HUES6 (cell line): Measurements from ENCODE around the gene FHOD3.

Experiments used
- H3K27ac ChIP-seq: 2 replicates; pipeline ENCODE4 v1.7.0; 2013; ENCODE audit warnings: low read depth, mild to moderate bottlenecking, low read length, inconsistent platforms
- H3K27me3 ChIP-seq: 2 replicates; pipeline ENCODE4 v1.6.1; 2013; ENCODE audit warnings: low read length; ENCODE audit not compliant: control insufficient read depth, insufficient read depth
- H3K36me3 ChIP-seq: 2 replicates; pipeline ENCODE4 v1.6.1; 2013; ENCODE audit warnings: low read length; ENCODE audit not compliant: control insufficient read depth, insufficient read depth
- H3K4me1 ChIP-seq: 2 replicates; pipeline ENCODE4 v1.6.1; 2013; ENCODE audit warnings: low read length; ENCODE audit not compliant: control insufficient read depth, insufficient read depth
- H3K4me3 ChIP-seq: 2 replicates; pipeline ENCODE4 v1.5.1; 2013; ENCODE audit warnings: low read depth, low read length
- H3K9ac ChIP-seq: one replicate; pipeline ENCODE4 v1.6.1; 2013; ENCODE audit warnings: mild to moderate bottlenecking, low read length
- H3K9me3 ChIP-seq: 2 replicates; pipeline ENCODE4 v1.6.1; 2013; ENCODE audit warnings: low read depth, low read length; ENCODE audit not compliant: control insufficient read depth, insufficient read depth

FHOD3 gene

DNA sequence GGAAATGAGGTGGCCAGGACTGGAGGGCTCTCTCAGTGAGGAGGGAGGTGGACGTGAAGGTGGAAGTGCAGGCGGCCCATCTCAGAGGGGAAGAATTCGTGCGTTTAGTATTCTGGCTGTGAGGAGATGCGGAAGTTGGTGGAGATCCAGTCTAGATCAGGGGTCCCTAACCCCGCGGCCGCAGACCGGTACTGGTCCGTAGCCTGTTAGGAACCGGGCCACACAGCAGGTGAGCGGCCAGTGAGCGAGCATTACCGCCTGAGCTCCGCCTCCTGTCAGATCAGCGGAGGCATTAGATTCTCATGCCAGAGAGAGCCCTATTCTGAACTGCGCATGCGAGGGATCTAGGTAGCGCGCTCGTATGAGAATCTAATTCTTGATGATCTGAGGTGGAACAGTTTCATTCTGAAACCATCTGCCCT, 1.6 kb upstream of the FHOD3 start:
- Histone ChIP-seq H3K36me3 (no peaks in the 10 kb centered on the region), H3K27me3 (peaks cover 82% of the 10 kb centered on the region), H3K9ac (no peak overlapping the region), H3K4me3 (peak overlapping the region; percentile 43), H3K4me1 (0 out of 2 replicates have a peak, but pooled peaks cover 3% of the 10 kb centered on the region), H3K9me3 (no peaks in the 10 kb centered on the region), H3K27ac (no peak overlapping the region)

GRCh38 chr18:36296650-36297416, 680 bp upstream of the FHOD3 start:
- Histone ChIP-seq H3K27me3 (peaks cover 88% of the 10 kb centered on the region), H3K36me3 (no peaks in the 10 kb centered on the region), H3K27ac (no peak overlapping the region), H3K4me1 (0 out of 2 replicates have a peak, but pooled peaks cover 3% of the 10 kb centered on the region), H3K9me3 (no peaks in the 10 kb centered on the region), H3K4me3 (peak overlapping the region; percentile 79), H3K9ac (no peak overlapping the region)

DNA sequence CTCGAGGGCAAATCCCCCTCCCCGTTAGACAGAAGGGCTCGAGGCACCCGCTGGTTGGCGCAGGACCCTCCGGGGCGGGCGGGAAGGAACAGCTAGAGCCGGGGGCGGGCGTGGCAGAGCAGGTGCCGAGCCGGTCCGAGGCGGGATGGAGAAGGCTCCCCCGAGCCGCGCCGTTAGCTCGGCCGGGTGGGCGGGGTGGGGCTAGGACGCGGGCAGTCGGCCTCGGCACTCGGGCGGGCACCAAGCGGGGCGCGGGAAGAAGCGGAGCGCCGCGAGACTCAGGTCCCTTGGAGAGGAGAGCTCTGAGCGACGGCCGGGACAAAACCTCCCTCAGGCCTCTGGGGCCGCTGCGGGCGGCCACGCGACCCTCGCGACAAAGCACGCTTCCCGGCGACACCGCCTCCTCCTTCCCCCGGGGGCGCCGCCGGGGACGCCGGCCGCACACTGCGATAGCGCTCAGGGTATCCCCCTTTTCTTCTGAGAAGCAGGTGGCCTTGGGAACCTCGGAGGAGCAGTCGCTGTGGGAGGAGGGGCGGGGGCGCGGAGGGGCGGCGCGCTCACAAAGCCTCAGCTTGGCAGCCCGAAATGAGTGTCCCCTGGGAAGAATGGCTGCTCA, 721 bp downstream of the FHOD3 start:
- Histone ChIP-seq H3K9me3 (no peaks in the 10 kb centered on the region), H3K36me3 (no peaks in the 10 kb centered on the region), H3K4me1 (0 out of 2 replicates have a peak, but pooled peaks cover 3% of the 10 kb centered on the region), H3K27me3 (peaks cover 80% of the 10 kb centered on the region), H3K9ac (no peak overlapping the region), H3K4me3 (peak overlapping the region; percentile 80), H3K27ac (no peak overlapping the region)

DNA sequence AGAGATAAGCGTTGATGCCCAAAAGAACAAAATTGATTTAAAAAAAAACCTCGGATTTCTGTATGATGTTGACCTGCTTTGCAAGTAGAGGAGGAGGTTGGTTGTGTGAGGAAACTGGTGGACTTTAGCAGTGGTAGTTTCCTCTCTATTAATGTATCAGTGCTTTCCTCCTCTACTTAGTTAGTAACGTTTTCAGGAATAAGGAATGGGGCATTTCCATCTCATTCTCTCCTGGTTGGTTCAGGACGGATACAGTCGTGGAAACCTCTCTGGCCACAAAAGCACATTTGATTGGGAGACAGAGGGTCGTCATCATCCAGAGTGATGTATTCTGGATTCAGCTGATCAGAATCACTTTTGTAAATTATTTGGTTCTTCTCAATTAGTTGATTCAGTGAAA, 1.5 kb downstream of the FHOD3 start:
- H3K9me3 ChIP-seq, result no peaks in the 10 kb centered on the region
- no peaks in the 10 kb centered on the region for H3K36me3 ChIP-seq
- no peak overlapping the region for H3K9ac ChIP-seq
- peak overlapping the region; percentile 80 for H3K4me3 ChIP-seq
- peaks cover 73% of the 10 kb centered on the region for H3K27me3 ChIP-seq
- no peak overlapping the region for H3K27ac ChIP-seq
- 0 out of 2 replicates have a peak, but pooled peaks cover 3% of the 10 kb centered on the region for H3K4me1 ChIP-seq

- no peak overlapping the region for H3K9ac ChIP-seq
- no peak overlapping the region for H3K4me3 ChIP-seq
- 0 out of 2 replicates have a peak, but pooled peaks cover 3% of the 10 kb centered on the region for H3K4me1 ChIP-seq
- H3K36me3 ChIP-seq, result no peaks in the 10 kb centered on the region
- H3K27ac ChIP-seq, result no peak overlapping the region
- peaks cover 61% of the 10 kb centered on the region for H3K27me3 ChIP-seq
- H3K9me3 ChIP-seq, result no peaks in the 10 kb centered on the region
Measured at GRCh38 chr18:36300211-36300610, 2.7 kb downstream of the FHOD3 start.

GRCh38 chr18:36301884-36302283, 4.4 kb downstream of the FHOD3 start:
- H3K36me3 ChIP-seq, result no peaks in the 10 kb centered on the region
- no peak overlapping the region for H3K27ac ChIP-seq
- no peak overlapping the region for H3K9ac ChIP-seq
- peaks cover 54% of the 10 kb centered on the region for H3K27me3 ChIP-seq
- no peaks in the 10 kb centered on the region for H3K4me1 ChIP-seq
- no peak overlapping the region for H3K4me3 ChIP-seq
- H3K9me3 ChIP-seq, result no peaks in the 10 kb centered on the region

DNA sequence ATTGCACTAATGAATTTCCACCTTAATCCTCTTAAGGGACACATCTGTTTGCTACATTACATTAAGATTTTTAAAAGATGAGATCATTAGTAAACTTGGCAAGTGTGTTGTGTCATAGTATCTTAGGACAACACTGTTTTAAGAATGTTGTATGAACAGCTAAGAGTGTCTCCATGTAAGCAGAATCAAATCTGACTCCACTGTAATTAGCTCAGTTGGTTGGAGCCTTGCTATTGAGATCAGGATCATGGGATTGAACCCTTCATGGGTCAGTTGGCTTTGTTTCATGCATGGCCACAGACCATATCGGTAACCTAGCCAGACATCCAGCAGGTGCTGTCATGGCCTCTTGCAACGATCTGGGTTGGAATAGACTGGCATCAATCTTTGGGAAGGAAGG, 5.2 kb downstream of the FHOD3 start:
- Histone ChIP-seq H3K36me3 (no peaks in the 10 kb centered on the region), H3K27me3 (peaks cover 51% of the 10 kb centered on the region), H3K4me3 (no peak overlapping the region), H3K9ac (no peak overlapping the region), H3K4me1 (no peaks in the 10 kb centered on the region), H3K9me3 (no peaks in the 10 kb centered on the region), H3K27ac (no peak overlapping the region)

DNA sequence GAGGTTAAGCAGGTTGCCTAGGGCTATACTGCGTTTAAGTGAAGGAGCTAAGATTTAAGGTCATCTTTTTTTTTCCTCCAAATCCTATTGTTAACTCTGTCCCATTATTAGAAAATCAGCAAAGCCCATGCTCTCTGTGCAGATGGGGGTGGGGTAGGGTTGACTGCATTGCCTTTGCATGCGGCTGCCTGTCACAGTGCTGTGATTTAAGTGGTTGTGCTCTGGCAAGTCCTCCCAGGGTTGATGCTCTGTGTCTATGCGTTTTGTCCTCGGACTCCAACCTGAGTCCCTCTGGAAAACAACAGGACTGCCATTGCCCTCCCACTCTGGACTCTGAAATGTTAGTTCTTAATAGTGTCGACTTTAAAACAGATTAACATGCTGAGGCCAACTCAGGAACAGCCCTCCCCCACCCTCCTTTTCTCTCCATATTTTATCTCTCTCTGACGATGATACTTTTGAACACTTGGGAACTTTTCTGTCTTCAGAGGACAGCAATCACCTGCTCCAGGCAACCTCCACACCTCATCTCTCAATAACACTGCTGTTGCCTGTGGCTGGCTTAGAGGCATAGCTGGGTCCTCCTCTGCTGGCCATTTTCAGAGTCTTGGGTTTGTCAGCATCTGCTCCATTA, 5.8 kb downstream of the FHOD3 start:
- no peaks in the 10 kb centered on the region for H3K9me3 ChIP-seq
- no peak overlapping the region for H3K27ac ChIP-seq
- no peaks in the 10 kb centered on the region for H3K4me1 ChIP-seq
- no peak overlapping the region for H3K4me3 ChIP-seq
- peaks cover 44% of the 10 kb centered on the region for H3K27me3 ChIP-seq
- H3K36me3 ChIP-seq, result no peaks in the 10 kb centered on the region
- H3K9ac ChIP-seq, result no peak overlapping the region

DNA sequence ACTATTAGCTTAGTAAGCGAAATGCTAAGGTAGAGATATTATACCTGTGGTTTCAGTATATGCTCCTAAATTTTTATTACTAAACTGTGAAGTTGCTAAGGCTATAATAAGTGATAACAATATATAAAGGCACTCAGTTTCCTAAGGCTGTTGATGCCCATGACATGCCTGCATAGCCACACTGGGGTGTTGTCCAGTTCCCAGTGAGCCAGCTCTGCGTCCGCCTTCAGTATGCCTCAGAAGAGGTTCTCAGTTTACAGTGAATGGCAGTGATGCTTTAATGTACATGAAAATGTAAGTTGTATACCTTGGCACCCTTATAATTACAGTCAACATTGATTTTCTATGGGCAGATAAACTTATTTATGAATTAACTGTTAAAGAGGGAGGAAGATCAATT, 7.2 kb downstream of the FHOD3 start:
- no peaks in the 10 kb centered on the region for H3K36me3 ChIP-seq
- peaks cover 8% of the 10 kb centered on the region; the same call in 1 of the 2 replicates for H3K4me1 ChIP-seq
- no peak overlapping the region for H3K27ac ChIP-seq
- peaks cover 31% of the 10 kb centered on the region for H3K27me3 ChIP-seq
- no peak overlapping the region for H3K4me3 ChIP-seq
- no peak overlapping the region for H3K9ac ChIP-seq
- no peaks in the 10 kb centered on the region for H3K9me3 ChIP-seq

DNA sequence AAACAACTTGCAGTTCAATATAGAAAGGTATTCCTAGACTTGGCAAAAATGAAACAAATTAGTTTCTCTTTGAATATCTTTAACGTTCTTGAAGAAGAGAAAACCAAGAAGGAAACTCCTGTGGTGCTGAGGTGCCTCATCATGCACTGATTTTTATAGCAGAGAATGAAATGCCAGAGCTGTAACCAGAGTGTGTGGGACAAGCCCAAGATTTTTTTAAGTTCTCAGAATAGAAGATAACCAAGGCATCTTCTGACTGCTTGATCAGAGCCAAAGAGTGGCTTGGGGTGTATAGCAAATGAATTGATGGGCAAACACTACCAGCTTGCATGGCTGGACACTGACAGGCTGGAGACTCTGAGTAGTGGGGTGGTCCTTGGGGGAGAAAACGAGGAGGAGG, 7.9 kb downstream of the FHOD3 start:
- H3K4me1 ChIP-seq, result peaks cover 13% of the 10 kb centered on the region; the same call in 1 of the 2 replicates
- H3K27me3 ChIP-seq, result peaks cover 24% of the 10 kb centered on the region
- H3K4me3 ChIP-seq, result no peak overlapping the region
- H3K9ac ChIP-seq, result no peak overlapping the region
- H3K9me3 ChIP-seq, result no peaks in the 10 kb centered on the region
- H3K36me3 ChIP-seq, result no peaks in the 10 kb centered on the region
- no peak overlapping the region for H3K27ac ChIP-seq

- Histone ChIP-seq H3K4me3 (no peak overlapping the region), H3K27ac (no peak overlapping the region), H3K36me3 (no peaks in the 10 kb centered on the region), H3K4me1 (peaks cover 13% of the 10 kb centered on the region; the same call in 1 of the 2 replicates), H3K9ac (no peak overlapping the region), H3K9me3 (no peaks in the 10 kb centered on the region), H3K27me3 (peaks cover 9% of the 10 kb centered on the region; the same call in 1 of the 2 replicates)
Measured at GRCh38 chr18:36307513-36307912, 10.0 kb downstream of the FHOD3 start.
